Mesenchymal stem cell (in vitro differentiated cells and primary cell): ENCODE data around the gene AHNAK.

Experiments
- DNase-seq: peaks from one replicate; pipeline ENCODE4 v3.0.0-alpha.2; 2013
- H2AFZ ChIP-seq: one replicate; pipeline ENCODE4 v1.6.1; 2013; ENCODE audit warnings: low read depth, mild to moderate bottlenecking, control low read depth, inconsistent platforms, low read length, moderate library complexity
- H2AK5ac ChIP-seq: 2 replicates; pipeline ENCODE4 v1.6.1; 2013; ENCODE audit warnings: low read length, moderate library complexity, mild to moderate bottlenecking, inconsistent platforms; ENCODE audit not compliant: severe bottlenecking
- H2BK120ac ChIP-seq: one replicate; pipeline ENCODE4 v1.6.1; 2013; ENCODE audit warnings: low read depth, mild to moderate bottlenecking, inconsistent platforms, low read length, moderate library complexity
- H2BK12ac ChIP-seq, 2 experiments: one replicate each; pipeline ENCODE4 v1.6.1; 2013; ENCODE audit warnings: inconsistent platforms in 2 of 2, low read length in 2 of 2, mild to moderate bottlenecking in 2 of 2, moderate library complexity in 2 of 2, control low read depth in 1 of 2
- H2BK15ac ChIP-seq: one replicate; pipeline ENCODE4 v1.6.1; 2013; ENCODE audit warnings: mild to moderate bottlenecking, low read depth, inconsistent platforms; ENCODE audit not compliant: poor library complexity, severe bottlenecking
- H2BK5ac ChIP-seq: 2 replicates; pipeline ENCODE4 v1.6.1; 2013; ENCODE audit warnings: low read depth, mild to moderate bottlenecking, low read length, control low read depth, inconsistent platforms; ENCODE audit not compliant: poor library complexity, severe bottlenecking
- H3K14ac ChIP-seq, 2 experiments: one replicate each; pipeline ENCODE4 v1.6.1; 2013; ENCODE audit warnings: inconsistent platforms in 2 of 2, low read length in 2 of 2, control low read depth in 1 of 2, mild to moderate bottlenecking in 1 of 2, moderate library complexity in 1 of 2
- H3K18ac ChIP-seq, 2 experiments: one replicate each; pipeline ENCODE4 v1.6.1; 2013; ENCODE audit warnings: inconsistent platforms in 2 of 2, low read length in 2 of 2, control low read depth in 1 of 2, low read depth in 1 of 2, mild to moderate bottlenecking in 1 of 2
- H3K23ac ChIP-seq, 2 experiments: one replicate each; pipeline ENCODE4 v1.6.1; 2013; ENCODE audit warnings: inconsistent platforms in 2 of 2, low read length in 2 of 2, mild to moderate bottlenecking in 2 of 2, moderate library complexity in 2 of 2, control low read depth in 1 of 2
- H3K27ac ChIP-seq: 2 replicates; pipeline ENCODE4 v1.5.1; 2013; ENCODE audit warnings: mild to moderate bottlenecking, moderate library complexity, low read length, control low read depth, inconsistent platforms; ENCODE audit not compliant: poor library complexity, severe bottlenecking
- H3K27me3 ChIP-seq, 2 experiments: 2 replicates each; pipeline versions ENCODE4 v1.6.1 to v1.7.0; 2013; ENCODE audit warnings: low read length in 2 of 2, mild to moderate bottlenecking in 2 of 2, moderate library complexity in 2 of 2, control low read depth in 1 of 2, inconsistent platforms in 1 of 2; ENCODE audit not compliant: control insufficient read depth in 1 of 2, insufficient read depth in 1 of 2
- H3K36me3 ChIP-seq, 2 experiments: 2 replicates each; pipeline versions ENCODE4 v1.6.1 to v1.7.0; 2013; ENCODE audit warnings: low read length in 2 of 2, control low read depth in 1 of 2, inconsistent platforms in 1 of 2, low read depth in 1 of 2, mild to moderate bottlenecking in 1 of 2; ENCODE audit not compliant: insufficient read depth in 2 of 2, control insufficient read depth in 1 of 2
- H3K4ac ChIP-seq, 2 experiments: one replicate each; pipeline ENCODE4 v1.6.1; 2013; ENCODE audit warnings: inconsistent platforms in 2 of 2, low read length in 2 of 2, mild to moderate bottlenecking in 2 of 2, moderate library complexity in 2 of 2, control low read depth in 1 of 2, low read depth in 1 of 2
- H3K4me1 ChIP-seq: 2 replicates; pipeline ENCODE4 v1.6.1; 2013; ENCODE audit warnings: low read depth, low read length, control low read depth; ENCODE audit not compliant: control insufficient read depth, insufficient read depth
- H3K4me2 ChIP-seq: 2 replicates; pipeline ENCODE4 v1.6.1; 2013; ENCODE audit warnings: low read length, mild to moderate bottlenecking, inconsistent platforms; ENCODE audit not compliant: poor library complexity, severe bottlenecking
- H3K4me3 ChIP-seq, 2 experiments: 2 replicates each; pipeline versions ENCODE4 v1.5.1 to v1.7.0; 2013; ENCODE audit warnings: low read length in 2 of 2, mild to moderate bottlenecking in 2 of 2, control low read depth in 1 of 2, low read depth in 1 of 2; ENCODE audit not compliant: insufficient read depth in 1 of 2
- H3K79me1 ChIP-seq: replicated peaks from 2 replicates; pipeline ENCODE4 v1.6.1; 2013; ENCODE audit warnings: mild to moderate bottlenecking, control low read depth, low read length, inconsistent platforms; ENCODE audit not compliant: poor library complexity, severe bottlenecking
- H3K9ac ChIP-seq: 2 replicates; pipeline ENCODE4 v1.7.0; 2013; ENCODE audit warnings: mild to moderate bottlenecking, low read length, moderate library complexity
- H3K9me3 ChIP-seq: 2 replicates; pipeline ENCODE4 v1.7.0; 2013; ENCODE audit warnings: mild to moderate bottlenecking, low read length; ENCODE audit not compliant: control insufficient read depth
- H4K8ac ChIP-seq: one replicate; pipeline ENCODE4 v1.6.1; 2013; ENCODE audit warnings: inconsistent platforms, mild to moderate bottlenecking, low read length, moderate library complexity
- H4K91ac ChIP-seq: one replicate; pipeline ENCODE4 v1.6.1; 2013; ENCODE audit warnings: mild to moderate bottlenecking, low read length, inconsistent platforms
- WGBS: methylation state at CpG from one replicate; pipeline ENCODE4 v1.1.7; 2013; ENCODE audit warnings: mixed read lengths; 5-methylcytosine and 5-hydroxymethylcytosine counted together

Gene AHNAK

GRCh38 chr11:62439785-62440602, 106.6 kb downstream of the AHNAK start:
- Histone ChIP-seq H3K27me3 (no peaks in the 10 kb centered on the region), H3K18ac (peak overlapping the region; percentile 25 to 60), H4K91ac (no peak overlapping the region), H2BK120ac (no peak overlapping the region), H3K36me3 (no peaks in the 10 kb centered on the region), H2AK5ac (peak overlapping the region; percentile 97), H3K4me1 (peaks cover 15% of the 10 kb centered on the region), H2BK5ac (no peak overlapping the region), H3K14ac (peak overlapping the region in 1 of 2 experiments; percentile 46), H3K27ac (no peak overlapping the region), H2BK12ac (peak overlapping the region in 1 of 2 experiments; percentile 52), H2BK15ac (peak overlapping the region; percentile 6), H3K9me3 (no peaks in the 10 kb centered on the region), H3K4me3 (peak overlapping the region in 1 of 2 experiments; percentile 45), H3K23ac (peak overlapping the region in 1 of 2 experiments; percentile 67), H3K9ac (peak overlapping the region; percentile 80), H3K79me1 (no peaks in the 10 kb centered on the region), H2AFZ (peak overlapping the region; percentile 59), H4K8ac (peak overlapping the region; percentile 73), H3K4ac (peak overlapping the region in 1 of 2 experiments; percentile 63), H3K4me2 (peak overlapping the region; percentile 13)
- WGBS, result 60% methylated on average over 20 of the region's 23 CpGs
- DNase-seq, result no peak

- 91% methylated on average over 4 of the region's 4 CpGs for WGBS
- Histone ChIP-seq H3K27ac (no peak overlapping the region), H3K23ac (no peak overlapping the region), H3K36me3 (peaks cover 0 to 2% of the 10 kb centered on the region in 2 experiments), H4K91ac (no peak overlapping the region), H2BK12ac (no peak overlapping the region), H2BK120ac (no peak overlapping the region), H3K18ac (no peak overlapping the region), H3K4ac (no peak overlapping the region), H2AK5ac (no peak overlapping the region), H2AFZ (no peak overlapping the region), H3K9ac (no peak overlapping the region), H3K9me3 (no peaks in the 10 kb centered on the region), H3K4me3 (no peak overlapping the region), H3K14ac (no peak overlapping the region), H4K8ac (peak overlapping the region; percentile 41), H2BK5ac (no peak overlapping the region), H3K4me1 (peaks cover 13% of the 10 kb centered on the region), H2BK15ac (no peak overlapping the region), H3K79me1 (no peaks in the 10 kb centered on the region), H3K27me3 (no peaks in the 10 kb centered on the region), H3K4me2 (no peak overlapping the region)
- DNase-seq, result no peak
Measured at GRCh38 chr11:62438641-62439040, 108.0 kb downstream of the AHNAK start.

- H2AK5ac ChIP-seq, result no peak overlapping the region
- no peak overlapping the region for H3K4ac ChIP-seq
- H3K9me3 ChIP-seq, result no peaks in the 10 kb centered on the region
- H3K27me3 ChIP-seq, result no peaks in the 10 kb centered on the region
- H4K91ac ChIP-seq, result no peak overlapping the region
- no peak overlapping the region for H3K14ac ChIP-seq
- no peak overlapping the region for H3K4me3 ChIP-seq
- H3K36me3 ChIP-seq, result peaks cover 0 to 2% of the 10 kb centered on the region in 2 experiments
- no peak overlapping the region for H2BK12ac ChIP-seq
- no peak overlapping the region for H3K27ac ChIP-seq
- no peak overlapping the region for H2AFZ ChIP-seq
- no peak overlapping the region for H3K18ac ChIP-seq
- H2BK5ac ChIP-seq, result no peak overlapping the region
- H4K8ac ChIP-seq, result no peak overlapping the region
- no peak overlapping the region for H3K23ac ChIP-seq
- no peak overlapping the region for H2BK120ac ChIP-seq
- H3K9ac ChIP-seq, result no peak overlapping the region
- H3K4me1 ChIP-seq, result peaks cover 18% of the 10 kb centered on the region
- no peak for DNase-seq
- no peaks in the 10 kb centered on the region for H3K79me1 ChIP-seq
- no peak overlapping the region for H2BK15ac ChIP-seq
- no peak overlapping the region for H3K4me2 ChIP-seq
- WGBS, result no CpG with 5 or more reads among the region's 1 CpG
Measured at GRCh38 chr11:62437616-62438015, 109.0 kb downstream of the AHNAK start.

GRCh38 chr11:62435846-62436660, 110.6 kb downstream of the AHNAK start:
- Histone ChIP-seq H3K9ac (no peak overlapping the region), H3K18ac (no peak overlapping the region), H3K36me3 (peaks cover 0 to 2% of the 10 kb centered on the region in 2 experiments), H3K4me3 (no peak overlapping the region), H3K79me1 (no peaks in the 10 kb centered on the region), H3K4me1 (peaks cover 21% of the 10 kb centered on the region), H3K27me3 (no peaks in the 10 kb centered on the region), H3K9me3 (no peaks in the 10 kb centered on the region), H4K91ac (no peak overlapping the region), H3K4me2 (no peak overlapping the region), H3K23ac (no peak overlapping the region), H2AFZ (no peak overlapping the region), H3K4ac (peak overlapping the region in 1 of 2 experiments; percentile 6), H2BK15ac (no peak overlapping the region), H2BK12ac (no peak overlapping the region), H4K8ac (no peak overlapping the region), H2BK5ac (no peak overlapping the region), H2BK120ac (no peak overlapping the region), H2AK5ac (peak overlapping the region; percentile 1), H3K27ac (no peak overlapping the region), H3K14ac (no peak overlapping the region)
- DNase-seq, result no peak
- WGBS, result 91% methylated on average over 4 of the region's 5 CpGs
